Kidney (tissue), 14 donors: ENCODE data around the gene MDFI. TPM values are rescaled to one million over a fixed set of nuclear protein-coding genes. Genes with fewer than 3 reads are reported as not detected.
A peak's percentile ranks its signal among the peaks of the same experiment; 100 is the strongest.

Experiments used
- DNase-seq, 5 donors: peaks; one replicate each; pipeline ENCODE4 v3.0.0-alpha.2; 2013 to 2020
- FAIRE-seq: peaks from 2 replicates; lab custom pipeline; 2012; peaks lifted over from hg19 to GRCh38; lab: Jason Lieb, UNC
- H3K27ac ChIP-seq, 2 donors: one replicate each; pipeline ENCODE4 v1.7.0; 2013; ENCODE audit warnings: low read depth in 2 of 2, low read length in 2 of 2, inconsistent platforms in 1 of 2
- H3K27me3 ChIP-seq: one replicate; pipeline ENCODE4 v1.7.1; 2013; ENCODE audit warnings: low read length, inconsistent platforms; ENCODE audit not compliant: control insufficient read depth, insufficient read depth
- H3K36me3 ChIP-seq, 3 donors: one replicate each; pipeline versions ENCODE4 v1.7.0 to v1.7.1; 2013; ENCODE audit warnings: low read length in 3 of 3, control low read depth in 1 of 3, inconsistent platforms in 1 of 3; ENCODE audit not compliant: insufficient read depth in 3 of 3, control insufficient read depth in 2 of 3
- H3K4me1 ChIP-seq, 3 donors: one replicate each; pipeline versions ENCODE4 v1.7.0 to v1.7.1; 2013; ENCODE audit warnings: low read length in 3 of 3, inconsistent platforms in 1 of 3, low read depth in 1 of 3; ENCODE audit not compliant: control insufficient read depth in 2 of 3, insufficient read depth in 2 of 3
- H3K4me3 ChIP-seq, 3 donors: one replicate each; pipeline versions ENCODE4 v1.7.0 to v1.8.1; 2013; ENCODE audit warnings: low read length in 3 of 3, control low read depth in 1 of 3, inconsistent platforms in 1 of 3
- H3K9ac ChIP-seq, 3 donors: one replicate each; pipeline versions ENCODE4 v1.7.0 to v1.7.1; 2013; ENCODE audit warnings: low read length in 3 of 3, control low read depth in 1 of 3, inconsistent platforms in 1 of 3
- H3K9me3 ChIP-seq, 3 donors: one replicate each; pipeline versions ENCODE4 v1.7.0 to v1.7.1; 2013; ENCODE audit warnings: low read length in 3 of 3, control low read depth in 1 of 3, inconsistent platforms in 1 of 3; ENCODE audit not compliant: control insufficient read depth in 2 of 3, insufficient read depth in 1 of 3
- CTCF ChIP-seq: IDR thresholded peaks from 3 replicates; pipeline ENCODE4 v1.5.1; 2012; ENCODE audit warnings: mild to moderate bottlenecking, moderate library complexity, borderline replicate concordance; ENCODE audit not compliant: insufficient read depth; ENCODE audit errors: extremely low read depth
- intact Hi-C: fragments of 100-400 bp; cut with DNase I; formaldehyde crosslinking; loops from one replicate; pipeline ENCODE4 v1.11.1; 2022
- polyA plus RNA-seq: library from polyadenylated mRNA; stranded (reverse); fragments of 350-450 nt; fragmentation: Illumina TruSeq; extraction: RNeasy Lipid Tissue Mini Kit (QIAGEN cat#74804); gene quantifications from one replicate; pipeline ENCODE4 v1.2.3, GENCODE V29; 2014; ENCODE audit warnings: low read depth, low replicate concordance; ENCODE audit not compliant: insufficient read depth
- total RNA-seq: library from RNA; stranded (reverse); fragmentation: NEBNext Ultra II Directional; extraction: Animal tissue kit (Norgen Biotek cat#: 25700); gene quantifications from one replicate; pipeline ENCODE4 v1.2.1, GENCODE V29; 2021
- donor health status: control.
- donor health status: control.
- donor health status: control.
- donor health status: control.
- donor health status: control.
- donor health status: DM: yes; HTN: yes; CAD: no.
- donor health status: Normal renal cell carcinoma (clear cell type).

The MDFI gene
- total and polyA plus RNA-seq, 2 donors from 2014 or later, result 2.3 to 16.9 TPM

- no peaks in the 10 kb centered on the region for H3K9me3 ChIP-seq
These were observed 33.7 kb downstream of the MDFI start for GRCh38 chr6:41672016-41672415.

GRCh38 chr6:41672816-41673703, 34.8 kb downstream of the MDFI start:
- H3K27ac ChIP-seq, result no peak overlapping the region
- no peaks in the 10 kb centered on the region for H3K9me3 ChIP-seq
- intact Hi-C loops, result no loop called here
- no peaks in the 10 kb centered on the region for H3K36me3 ChIP-seq
- no peak for TF ChIP-seq CTCF
- DNase-seq (peak in 2 of 5 donors; percentile 34 to 53), FAIRE-seq (no peak)
- H3K9ac ChIP-seq, result no peak overlapping the region
- H3K27me3 ChIP-seq, result no peaks in the 10 kb centered on the region
- H3K4me1 ChIP-seq, result no peaks in the 10 kb centered on the region
- H3K4me3 ChIP-seq, result no peak overlapping the region

More at GRCh38 chr6:41672016-41672415, 33.7 kb downstream of the MDFI start:
- no peaks in the 10 kb centered on the region for H3K36me3 ChIP-seq
- H3K27me3 ChIP-seq, result no peaks in the 10 kb centered on the region
- H3K4me3 ChIP-seq, result no peak overlapping the region
- no peak for TF ChIP-seq CTCF
- H3K4me1 ChIP-seq, result no peaks in the 10 kb centered on the region
- no peak overlapping the region for H3K9ac ChIP-seq
- no peak overlapping the region for H3K27ac ChIP-seq
- FAIRE-seq, result no peak
- intact Hi-C loops, result no loop called here
- DNase-seq, result peak in 2 of 5 donors; percentile 25 to 32

GRCh38 chr6:41673704-41674000, 35.4 kb downstream of the MDFI start:
- Histone ChIP-seq H3K9ac (no peak overlapping the region), H3K36me3 (no peaks in the 10 kb centered on the region), H3K4me3 (no peak overlapping the region), H3K9me3 (no peaks in the 10 kb centered on the region), H3K27ac (no peak overlapping the region), H3K4me1 (no peaks in the 10 kb centered on the region), H3K27me3 (no peaks in the 10 kb centered on the region)
- FAIRE-seq (no peak), DNase-seq (peak in 1 of 5 donors; percentile 53)
- no peak for TF ChIP-seq CTCF
- intact Hi-C loops, result no loop called here
